HEK293 (cell line): Measurements from ENCODE around the gene SLC25A13.

ENCODE experiments used
- KLF9 ChIP-seq: fragments of 450-650 bp; formaldehyde crosslinking; IDR thresholded peaks from 2 replicates; pipeline ENCODE4 v1.5.1; 2016; ENCODE audit warnings: missing biosample characterization, missing genetic modification characterization, low read depth
- SALL2 ChIP-seq: fragments of 450-650 bp; formaldehyde crosslinking; IDR thresholded peaks from 2 replicates; pipeline ENCODE4 v1.5.0; 2017; ENCODE audit warnings: missing biosample characterization, mild to moderate bottlenecking, missing genetic modification characterization, borderline replicate concordance
- TCF7L2 ChIP-seq: IDR thresholded peaks from 2 replicates; pipeline ENCODE4 v1.6.1; 2011; ENCODE audit warnings: low read depth, mild to moderate bottlenecking, inconsistent platforms, low read length, moderate library complexity, borderline replicate concordance
- ZNF10 ChIP-seq: fragments of 450-650 bp; formaldehyde crosslinking; IDR thresholded peaks from 2 replicates; pipeline ENCODE4 v1.5.1; 2017; ENCODE audit warnings: missing biosample characterization, missing genetic modification characterization
- ZNF133 ChIP-seq: fragments of 450-650 bp; formaldehyde crosslinking; IDR thresholded peaks from 2 replicates; pipeline ENCODE4 v1.5.1; 2016; ENCODE audit warnings: missing biosample characterization, missing genetic modification characterization
- ZNF16 ChIP-seq: fragments of 450-650 bp; formaldehyde crosslinking; IDR thresholded peaks from 2 replicates; pipeline ENCODE4 v1.5.1; 2016; ENCODE audit warnings: low read depth, missing biosample characterization, missing genetic modification characterization
- ZNF292 ChIP-seq: fragments of 450-650 bp; formaldehyde crosslinking; IDR thresholded peaks from 2 replicates; pipeline ENCODE4 v1.5.1; 2016; ENCODE audit warnings: low read depth, missing biosample characterization, missing genetic modification characterization, borderline replicate concordance
- ZNF311 ChIP-seq: fragments of 450-650 bp; formaldehyde crosslinking; IDR thresholded peaks from 2 replicates; pipeline ENCODE4 v1.5.1; 2017; ENCODE audit warnings: missing biosample characterization, missing genetic modification characterization, borderline replicate concordance
- ZSCAN23 ChIP-seq: fragments of 450-650 bp; formaldehyde crosslinking; IDR thresholded peaks from 2 replicates; pipeline ENCODE4 v1.5.1; 2016; ENCODE audit warnings: missing biosample characterization, missing genetic modification characterization
- TF ChIP-seq, protein P1 (sequence below): fragments of 450-650 bp; formaldehyde crosslinking; IDR thresholded peaks from 2 replicates; pipeline ENCODE4 v1.5.1; 2016; ENCODE audit warnings: missing biosample characterization, missing genetic modification characterization
- TF ChIP-seq, protein P2 (sequence below): fragments of 450-650 bp; formaldehyde crosslinking; IDR thresholded peaks from 2 replicates; pipeline ENCODE4 v1.5.1; 2016; ENCODE audit warnings: missing biosample characterization, missing genetic modification characterization
- TF ChIP-seq, protein P3 (sequence below): fragments of 450-650 bp; formaldehyde crosslinking; IDR thresholded peaks from 2 replicates; pipeline ENCODE4 v1.5.1; 2016; ENCODE audit warnings: missing biosample characterization, missing genetic modification characterization
- TF ChIP-seq, protein P4 (sequence below): fragments of 450-650 bp; formaldehyde crosslinking; conservative IDR thresholded peaks from 2 replicates; pipeline ENCODE4 v1.5.1; 2016; ENCODE audit warnings: low read depth, missing biosample characterization, missing genetic modification characterization
- TF ChIP-seq, protein P5 (sequence below): fragments of 450-650 bp; formaldehyde crosslinking; IDR thresholded peaks from 2 replicates; pipeline ENCODE4 v1.5.1; 2017; ENCODE audit warnings: missing biosample characterization, missing genetic modification characterization

DNA sequence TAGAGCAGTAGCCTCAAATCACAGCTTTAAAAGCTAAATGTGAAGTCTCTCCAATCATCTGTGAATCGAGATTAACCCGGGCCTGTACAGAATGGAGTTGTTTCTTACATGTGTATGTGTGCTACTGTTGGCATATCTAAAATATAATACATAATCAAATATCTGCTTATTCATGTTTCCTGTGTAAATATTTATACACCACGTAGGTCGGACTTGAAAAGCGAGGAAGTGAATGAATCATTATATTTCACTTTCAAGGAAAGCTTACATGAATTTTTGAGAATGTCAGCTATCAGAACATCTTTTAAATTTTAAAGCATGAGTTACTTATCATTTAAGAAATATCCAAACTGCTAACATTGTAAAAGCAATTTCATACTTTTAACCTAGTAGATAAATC is 233.3 kb downstream of the SLC25A13 start:
- TF ChIP-seq SALL2 (tag by site-specific recombination) (no peak), ZSCAN23 (tag by site-specific recombination) (no peak), ZNF133 (tag by site-specific recombination) (no peak), ZNF10 (tag by site-specific recombination) (no peak), KLF9 (tag by site-specific recombination) (no peak), ZNF292 (no peak), TCF7L2 (no peak), ZNF311 (tag by site-specific recombination) (no peak), ZNF16 (tag by site-specific recombination) (no peak)
- TF ChIP-seq, protein P1, sequence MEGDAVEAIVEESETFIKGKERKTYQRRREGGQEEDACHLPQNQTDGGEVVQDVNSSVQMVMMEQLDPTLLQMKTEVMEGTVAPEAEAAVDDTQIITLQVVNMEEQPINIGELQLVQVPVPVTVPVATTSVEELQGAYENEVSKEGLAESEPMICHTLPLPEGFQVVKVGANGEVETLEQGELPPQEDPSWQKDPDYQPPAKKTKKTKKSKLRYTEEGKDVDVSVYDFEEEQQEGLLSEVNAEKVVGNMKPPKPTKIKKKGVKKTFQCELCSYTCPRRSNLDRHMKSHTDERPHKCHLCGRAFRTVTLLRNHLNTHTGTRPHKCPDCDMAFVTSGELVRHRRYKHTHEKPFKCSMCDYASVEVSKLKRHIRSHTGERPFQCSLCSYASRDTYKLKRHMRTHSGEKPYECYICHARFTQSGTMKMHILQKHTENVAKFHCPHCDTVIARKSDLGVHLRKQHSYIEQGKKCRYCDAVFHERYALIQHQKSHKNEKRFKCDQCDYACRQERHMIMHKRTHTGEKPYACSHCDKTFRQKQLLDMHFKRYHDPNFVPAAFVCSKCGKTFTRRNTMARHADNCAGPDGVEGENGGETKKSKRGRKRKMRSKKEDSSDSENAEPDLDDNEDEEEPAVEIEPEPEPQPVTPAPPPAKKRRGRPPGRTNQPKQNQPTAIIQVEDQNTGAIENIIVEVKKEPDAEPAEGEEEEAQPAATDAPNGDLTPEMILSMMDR, result no peak
- TF ChIP-seq, protein P2, sequence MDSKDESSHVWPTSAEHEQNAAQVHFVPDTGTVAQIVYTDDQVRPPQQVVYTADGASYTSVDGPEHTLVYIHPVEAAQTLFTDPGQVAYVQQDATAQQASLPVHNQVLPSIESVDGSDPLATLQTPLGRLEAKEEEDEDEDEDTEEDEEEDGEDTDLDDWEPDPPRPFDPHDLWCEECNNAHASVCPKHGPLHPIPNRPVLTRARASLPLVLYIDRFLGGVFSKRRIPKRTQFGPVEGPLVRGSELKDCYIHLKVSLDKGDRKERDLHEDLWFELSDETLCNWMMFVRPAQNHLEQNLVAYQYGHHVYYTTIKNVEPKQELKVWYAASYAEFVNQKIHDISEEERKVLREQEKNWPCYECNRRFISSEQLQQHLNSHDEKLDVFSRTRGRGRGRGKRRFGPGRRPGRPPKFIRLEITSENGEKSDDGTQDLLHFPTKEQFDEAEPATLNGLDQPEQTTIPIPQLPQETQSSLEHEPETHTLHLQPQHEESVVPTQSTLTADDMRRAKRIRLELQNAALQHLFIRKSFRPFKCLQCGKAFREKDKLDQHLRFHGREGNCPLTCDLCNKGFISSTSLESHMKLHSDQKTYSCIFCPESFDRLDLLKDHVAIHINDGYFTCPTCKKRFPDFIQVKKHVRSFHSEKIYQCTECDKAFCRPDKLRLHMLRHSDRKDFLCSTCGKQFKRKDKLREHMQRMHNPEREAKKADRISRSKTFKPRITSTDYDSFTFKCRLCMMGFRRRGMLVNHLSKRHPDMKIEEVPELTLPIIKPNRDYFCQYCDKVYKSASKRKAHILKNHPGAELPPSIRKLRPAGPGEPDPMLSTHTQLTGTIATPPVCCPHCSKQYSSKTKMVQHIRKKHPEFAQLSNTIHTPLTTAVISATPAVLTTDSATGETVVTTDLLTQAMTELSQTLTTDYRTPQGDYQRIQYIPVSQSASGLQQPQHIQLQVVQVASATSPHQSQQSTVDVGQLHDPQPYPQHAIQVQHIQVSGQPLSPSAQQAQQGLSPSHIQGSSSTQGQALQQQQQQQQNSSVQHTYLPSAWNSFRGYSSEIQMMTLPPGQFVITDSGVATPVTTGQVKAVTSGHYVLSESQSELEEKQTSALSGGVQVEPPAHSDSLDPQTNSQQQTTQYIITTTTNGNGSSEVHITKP (tag by site-specific recombination), result no peak
- TF ChIP-seq, protein P3, sequence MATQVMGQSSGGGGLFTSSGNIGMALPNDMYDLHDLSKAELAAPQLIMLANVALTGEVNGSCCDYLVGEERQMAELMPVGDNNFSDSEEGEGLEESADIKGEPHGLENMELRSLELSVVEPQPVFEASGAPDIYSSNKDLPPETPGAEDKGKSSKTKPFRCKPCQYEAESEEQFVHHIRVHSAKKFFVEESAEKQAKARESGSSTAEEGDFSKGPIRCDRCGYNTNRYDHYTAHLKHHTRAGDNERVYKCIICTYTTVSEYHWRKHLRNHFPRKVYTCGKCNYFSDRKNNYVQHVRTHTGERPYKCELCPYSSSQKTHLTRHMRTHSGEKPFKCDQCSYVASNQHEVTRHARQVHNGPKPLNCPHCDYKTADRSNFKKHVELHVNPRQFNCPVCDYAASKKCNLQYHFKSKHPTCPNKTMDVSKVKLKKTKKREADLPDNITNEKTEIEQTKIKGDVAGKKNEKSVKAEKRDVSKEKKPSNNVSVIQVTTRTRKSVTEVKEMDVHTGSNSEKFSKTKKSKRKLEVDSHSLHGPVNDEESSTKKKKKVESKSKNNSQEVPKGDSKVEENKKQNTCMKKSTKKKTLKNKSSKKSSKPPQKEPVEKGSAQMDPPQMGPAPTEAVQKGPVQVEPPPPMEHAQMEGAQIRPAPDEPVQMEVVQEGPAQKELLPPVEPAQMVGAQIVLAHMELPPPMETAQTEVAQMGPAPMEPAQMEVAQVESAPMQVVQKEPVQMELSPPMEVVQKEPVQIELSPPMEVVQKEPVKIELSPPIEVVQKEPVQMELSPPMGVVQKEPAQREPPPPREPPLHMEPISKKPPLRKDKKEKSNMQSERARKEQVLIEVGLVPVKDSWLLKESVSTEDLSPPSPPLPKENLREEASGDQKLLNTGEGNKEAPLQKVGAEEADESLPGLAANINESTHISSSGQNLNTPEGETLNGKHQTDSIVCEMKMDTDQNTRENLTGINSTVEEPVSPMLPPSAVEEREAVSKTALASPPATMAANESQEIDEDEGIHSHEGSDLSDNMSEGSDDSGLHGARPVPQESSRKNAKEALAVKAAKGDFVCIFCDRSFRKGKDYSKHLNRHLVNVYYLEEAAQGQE (tag by site-specific recombination), result no peak
- TF ChIP-seq, protein P4, sequence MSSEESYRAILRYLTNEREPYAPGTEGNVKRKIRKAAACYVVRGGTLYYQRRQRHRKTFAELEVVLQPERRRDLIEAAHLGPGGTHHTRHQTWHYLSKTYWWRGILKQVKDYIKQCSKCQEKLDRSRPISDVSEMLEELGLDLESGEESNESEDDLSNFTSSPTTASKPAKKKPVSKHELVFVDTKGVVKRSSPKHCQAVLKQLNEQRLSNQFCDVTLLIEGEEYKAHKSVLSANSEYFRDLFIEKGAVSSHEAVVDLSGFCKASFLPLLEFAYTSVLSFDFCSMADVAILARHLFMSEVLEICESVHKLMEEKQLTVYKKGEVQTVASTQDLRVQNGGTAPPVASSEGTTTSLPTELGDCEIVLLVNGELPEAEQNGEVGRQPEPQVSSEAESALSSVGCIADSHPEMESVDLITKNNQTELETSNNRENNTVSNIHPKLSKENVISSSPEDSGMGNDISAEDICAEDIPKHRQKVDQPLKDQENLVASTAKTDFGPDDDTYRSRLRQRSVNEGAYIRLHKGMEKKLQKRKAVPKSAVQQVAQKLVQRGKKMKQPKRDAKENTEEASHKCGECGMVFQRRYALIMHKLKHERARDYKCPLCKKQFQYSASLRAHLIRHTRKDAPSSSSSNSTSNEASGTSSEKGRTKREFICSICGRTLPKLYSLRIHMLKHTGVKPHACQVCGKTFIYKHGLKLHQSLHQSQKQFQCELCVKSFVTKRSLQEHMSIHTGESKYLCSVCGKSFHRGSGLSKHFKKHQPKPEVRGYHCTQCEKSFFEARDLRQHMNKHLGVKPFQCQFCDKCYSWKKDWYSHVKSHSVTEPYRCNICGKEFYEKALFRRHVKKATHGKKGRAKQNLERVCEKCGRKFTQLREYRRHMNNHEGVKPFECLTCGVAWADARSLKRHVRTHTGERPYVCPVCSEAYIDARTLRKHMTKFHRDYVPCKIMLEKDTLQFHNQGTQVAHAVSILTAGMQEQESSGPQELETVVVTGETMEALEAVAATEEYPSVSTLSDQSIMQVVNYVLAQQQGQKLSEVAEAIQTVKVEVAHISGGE (tag by site-specific recombination), result no peak
- TF ChIP-seq, protein P5, sequence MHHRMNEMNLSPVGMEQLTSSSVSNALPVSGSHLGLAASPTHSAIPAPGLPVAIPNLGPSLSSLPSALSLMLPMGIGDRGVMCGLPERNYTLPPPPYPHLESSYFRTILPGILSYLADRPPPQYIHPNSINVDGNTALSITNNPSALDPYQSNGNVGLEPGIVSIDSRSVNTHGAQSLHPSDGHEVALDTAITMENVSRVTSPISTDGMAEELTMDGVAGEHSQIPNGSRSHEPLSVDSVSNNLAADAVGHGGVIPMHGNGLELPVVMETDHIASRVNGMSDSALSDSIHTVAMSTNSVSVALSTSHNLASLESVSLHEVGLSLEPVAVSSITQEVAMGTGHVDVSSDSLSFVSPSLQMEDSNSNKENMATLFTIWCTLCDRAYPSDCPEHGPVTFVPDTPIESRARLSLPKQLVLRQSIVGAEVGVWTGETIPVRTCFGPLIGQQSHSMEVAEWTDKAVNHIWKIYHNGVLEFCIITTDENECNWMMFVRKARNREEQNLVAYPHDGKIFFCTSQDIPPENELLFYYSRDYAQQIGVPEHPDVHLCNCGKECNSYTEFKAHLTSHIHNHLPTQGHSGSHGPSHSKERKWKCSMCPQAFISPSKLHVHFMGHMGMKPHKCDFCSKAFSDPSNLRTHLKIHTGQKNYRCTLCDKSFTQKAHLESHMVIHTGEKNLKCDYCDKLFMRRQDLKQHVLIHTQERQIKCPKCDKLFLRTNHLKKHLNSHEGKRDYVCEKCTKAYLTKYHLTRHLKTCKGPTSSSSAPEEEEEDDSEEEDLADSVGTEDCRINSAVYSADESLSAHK, result no peak
